GM12865 (cell line): ENCODE measurements around the gene EVA1B.

Experiments
- DNase-seq: peaks from one replicate; pipeline ENCODE4 v3.0.0; 2010; ENCODE audit warnings: low read depth
- H3K4me3 ChIP-seq: 2 replicates; pipeline ENCODE4 v1.5.1; 2011; ENCODE audit warnings: mild to moderate bottlenecking, low read depth, low read length, control low read depth
- TF ChIP-seq, protein P1 (sequence below): IDR thresholded peaks from 2 replicates; pipeline ENCODE4 v1.5.1; 2011; ENCODE audit warnings: low read length, control low read depth, low read depth, inconsistent platforms; ENCODE audit not compliant: insufficient read depth; ENCODE audit errors: missing control alignments

Gene EVA1B

GRCh38 chr1:36327421-36328087 lies 4.1 kb upstream of the EVA1B start:
- TF ChIP-seq, protein P1, sequence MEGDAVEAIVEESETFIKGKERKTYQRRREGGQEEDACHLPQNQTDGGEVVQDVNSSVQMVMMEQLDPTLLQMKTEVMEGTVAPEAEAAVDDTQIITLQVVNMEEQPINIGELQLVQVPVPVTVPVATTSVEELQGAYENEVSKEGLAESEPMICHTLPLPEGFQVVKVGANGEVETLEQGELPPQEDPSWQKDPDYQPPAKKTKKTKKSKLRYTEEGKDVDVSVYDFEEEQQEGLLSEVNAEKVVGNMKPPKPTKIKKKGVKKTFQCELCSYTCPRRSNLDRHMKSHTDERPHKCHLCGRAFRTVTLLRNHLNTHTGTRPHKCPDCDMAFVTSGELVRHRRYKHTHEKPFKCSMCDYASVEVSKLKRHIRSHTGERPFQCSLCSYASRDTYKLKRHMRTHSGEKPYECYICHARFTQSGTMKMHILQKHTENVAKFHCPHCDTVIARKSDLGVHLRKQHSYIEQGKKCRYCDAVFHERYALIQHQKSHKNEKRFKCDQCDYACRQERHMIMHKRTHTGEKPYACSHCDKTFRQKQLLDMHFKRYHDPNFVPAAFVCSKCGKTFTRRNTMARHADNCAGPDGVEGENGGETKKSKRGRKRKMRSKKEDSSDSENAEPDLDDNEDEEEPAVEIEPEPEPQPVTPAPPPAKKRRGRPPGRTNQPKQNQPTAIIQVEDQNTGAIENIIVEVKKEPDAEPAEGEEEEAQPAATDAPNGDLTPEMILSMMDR: no peak
- DNase-seq: no peak
- no peak overlapping the region for H3K4me3 ChIP-seq

DNA sequence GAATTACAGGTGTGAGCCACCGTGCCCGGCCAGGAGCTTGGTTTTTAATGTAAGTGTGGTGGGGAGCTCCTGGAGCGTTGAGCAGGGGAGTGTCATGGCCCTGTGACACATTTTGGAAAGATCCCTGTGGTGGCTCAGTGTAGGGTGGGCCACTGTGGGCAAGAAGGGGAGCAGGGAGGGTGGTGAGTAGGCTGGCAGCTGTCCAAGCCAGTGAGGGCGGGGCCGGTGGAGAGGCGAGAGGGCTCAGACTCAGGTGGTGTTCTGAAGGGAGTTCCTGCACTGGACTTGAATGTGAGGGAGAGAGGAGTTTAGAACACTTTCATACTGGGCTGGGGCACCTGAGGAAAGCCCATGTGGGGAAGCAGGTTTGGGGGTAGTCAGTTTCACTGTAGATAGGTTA lies 3.1 kb upstream of the EVA1B start:
- DNase-seq: no peak

GRCh38 chr1:36324353-36324703 lies 883 bp upstream of the EVA1B start:
- peak overlapping the region; percentile 53 for H3K4me3 ChIP-seq
- no peak for DNase-seq
- TF ChIP-seq, protein P1: no peak

More for the DNA sequence above, 3.1 kb upstream of the EVA1B start:
- H3K4me3 ChIP-seq: no peak overlapping the region
- TF ChIP-seq, protein P1: no peak

DNA sequence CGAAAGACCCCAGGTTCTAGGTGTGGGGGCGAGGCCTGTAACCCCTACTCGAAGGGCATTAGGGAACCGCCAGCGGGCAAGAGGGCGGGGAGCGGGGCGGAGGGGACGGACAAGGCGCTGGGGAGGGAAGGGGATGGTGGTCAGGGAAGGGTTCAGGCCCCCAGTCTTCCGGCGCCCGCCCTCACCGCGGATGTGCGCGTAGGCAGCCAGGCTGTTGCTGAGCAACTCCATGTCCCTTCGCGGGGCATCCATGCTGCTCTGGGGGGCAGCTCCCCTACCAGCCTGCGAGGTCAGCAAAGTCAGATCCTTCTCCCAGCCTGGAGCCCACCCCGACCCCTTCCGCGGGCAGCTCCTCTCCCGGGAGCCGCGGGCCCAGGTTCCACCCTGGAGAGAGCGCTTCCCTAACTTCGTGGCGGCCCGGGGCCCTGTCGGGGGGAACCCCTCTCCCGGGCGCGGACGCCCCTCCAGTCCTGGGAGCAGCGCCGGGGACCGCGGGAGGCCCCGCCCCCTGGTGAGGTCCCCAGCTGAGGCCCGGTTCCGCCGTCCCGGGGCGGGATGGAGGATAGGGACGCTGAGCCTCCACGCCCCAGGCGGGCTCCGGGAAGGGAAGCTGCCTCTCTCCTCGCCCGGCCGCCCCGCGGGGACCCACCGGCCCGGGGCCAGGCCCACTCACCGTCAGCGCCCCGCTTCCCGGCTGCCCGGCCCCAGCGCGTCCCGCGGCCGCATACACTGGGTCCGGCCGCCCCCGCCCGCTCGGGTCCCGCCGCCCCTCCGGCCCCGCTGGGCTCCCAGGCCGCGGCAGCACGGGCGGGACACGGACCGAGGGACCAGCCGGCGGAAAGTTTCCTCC lies 434 bp downstream of the EVA1B start:
- peak overlapping the region; percentile 53 for H3K4me3 ChIP-seq
- TF ChIP-seq, protein P1: no peak
- DNase-seq: peak; percentile 38

DNA sequence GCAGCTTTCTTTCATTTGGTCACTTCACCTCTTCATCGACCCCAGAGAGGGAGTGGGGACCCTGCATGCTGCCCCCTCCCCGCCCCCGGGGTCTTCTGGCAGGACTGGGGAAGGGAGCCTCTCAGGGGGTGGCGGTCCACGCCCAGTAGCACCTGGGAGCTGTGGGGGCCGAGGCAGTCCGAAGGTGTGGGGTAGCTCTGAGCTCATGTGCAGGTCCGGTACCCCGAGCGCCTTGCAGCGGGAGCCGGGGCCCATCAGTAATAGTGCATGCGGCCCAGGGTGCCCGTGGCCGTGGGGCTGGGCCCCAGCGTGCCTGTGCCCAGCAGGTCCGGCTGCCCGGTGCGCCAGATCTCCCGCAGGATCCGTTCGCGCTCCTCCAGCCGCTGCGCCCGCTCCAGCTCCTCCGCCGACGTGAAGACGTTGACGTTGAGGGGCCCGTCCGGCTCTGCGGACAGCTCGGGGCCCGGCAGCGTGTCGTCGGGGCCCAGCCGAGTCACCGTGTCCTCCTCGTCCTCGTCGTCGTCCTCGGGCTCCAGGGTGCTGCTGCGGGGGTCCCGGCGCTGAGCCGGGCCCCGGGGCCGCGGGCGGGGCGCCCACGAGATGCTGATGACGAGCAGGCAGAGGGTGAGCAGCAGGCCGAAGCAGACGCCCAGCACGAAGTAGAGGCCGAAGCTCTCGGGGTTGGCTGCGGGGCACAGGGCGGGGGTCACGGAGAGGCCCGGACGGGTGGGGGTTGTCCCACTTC lies 1.2 kb downstream of the EVA1B start:
- no peak overlapping the region for H3K4me3 ChIP-seq
- TF ChIP-seq, protein P1: no peak

GRCh38 chr1:36321119-36321951 lies 2.1 kb downstream of the EVA1B start:
- DNase-seq: peak; percentile 19
- H3K4me3 ChIP-seq: peak overlapping the region; percentile 22
- TF ChIP-seq, protein P1: no peak

More for the DNA sequence above, 1.2 kb downstream of the EVA1B start:
- no peak for DNase-seq
